A549 (cell line): Measurements from ENCODE around the gene KLF9. TPM values are rescaled to one million over a fixed set of nuclear protein-coding genes. Genes with fewer than 3 reads are reported as not detected.

Experiments
- ATAC-seq, 2 experiments: fragments of 200-7000 bp in 1 of 2; fragments of >200 bp in 1 of 2; cut with Nextera tagmentation in 1 of 2; cut with Tn5 transposase in 1 of 2; 3 replicates each; pipeline versions ENCODE4 v1.8.0 to v1.9.1; 2018 to 2020; ENCODE audit warnings: mild to moderate bottlenecking in 1 of 2, moderate library complexity in 1 of 2
- CTCF ChIA-PET: fragments of 300-600 bp; sonication (Branson Sonifier 250); formaldehyde crosslinking; extraction: SDS; loops from one replicate; lab custom pipeline; 2021; ENCODE audit warnings: antibody characterized with exemption, inconsistent platforms; lab: Yijun Ruan, JAX
- POLR2A ChIA-PET: fragments of 350-600 bp; formaldehyde crosslinking; extraction: SDS; loops from one replicate; lab custom pipeline; 2021; ENCODE audit warnings: antibody characterized with exemption, inconsistent platforms; lab: Yijun Ruan, JAX
- DNase-seq, 2 experiments: peaks; one replicate each; pipeline versions ENCODE4 v3.0.0 to v3.0.0-alpha.2; 2011 to 2016; ENCODE audit warnings: low read depth in 1 of 2, low spot score in 1 of 2
- FAIRE-seq: peaks from 2 replicates; lab custom pipeline; 2011; peaks lifted over from hg19 to GRCh38; lab: Jason Lieb, UNC
- H3K27ac ChIP-seq, 2 experiments: fragments of >200 bp; sonication (Bioruptor Twin); formaldehyde crosslinking; 3 replicates each; pipeline ENCODE4 v1.5.1; 2016 to 2017
- H3K4me1 ChIP-seq: fragments of >200 bp; sonication (Bioruptor Twin); formaldehyde crosslinking; 3 replicates; pipeline ENCODE4 v1.6.1; 2016
- H3K4me2 ChIP-seq: fragments of >200 bp; sonication (Bioruptor Twin); formaldehyde crosslinking; 3 replicates; pipeline ENCODE4 v1.6.1; 2016
- H3K4me3 ChIP-seq: fragments of >200 bp; sonication (Bioruptor Twin); formaldehyde crosslinking; 3 replicates; pipeline ENCODE4 v1.5.1; 2016
- H3K9me3 ChIP-seq: fragments of >200 bp; sonication (Bioruptor Twin); formaldehyde crosslinking; 3 replicates; pipeline ENCODE4 v1.6.1; 2016
- CEBPB ChIP-seq, 2 experiments: fragments of >200 bp in 1 of 2; sonication (Bioruptor Twin) in 1 of 2; formaldehyde crosslinking in 1 of 2; IDR thresholded peaks; 2 replicates each; pipeline ENCODE4 v1.6.1; 2012 to 2016
- CHD4 ChIP-seq: fragments of 200-600 bp; sonication (generic); IDR thresholded peaks from 2 replicates; pipeline ENCODE4 v1.6.1; 2016; ENCODE audit warnings: antibody characterized with exemption, mild to moderate bottlenecking, borderline replicate concordance
- CTCF ChIP-seq: fragments of >200 bp; sonication (Bioruptor Twin); formaldehyde crosslinking; IDR thresholded peaks from 3 replicates; pipeline ENCODE4 v1.5.1; 2016
- EHMT2 ChIP-seq: fragments of 200-600 bp; sonication (generic); IDR thresholded peaks from 2 replicates; pipeline ENCODE4 v1.6.1; 2016; ENCODE audit warnings: antibody characterized with exemption, low read depth, mild to moderate bottlenecking, moderate library complexity
- EP300 ChIP-seq, 2 experiments: fragments of >200 bp; sonication (Bioruptor Twin); formaldehyde crosslinking; IDR thresholded peaks; 2 replicates in 1 of 2; 3 replicates in 1 of 2; pipeline ENCODE4 v1.6.1; 2016 to 2017
- ESRRA ChIP-seq: fragments of 150-350 bp; IDR thresholded peaks from 2 replicates; pipeline ENCODE4 v1.6.1; 2014; ENCODE audit warnings: mild to moderate bottlenecking, low read length, borderline replicate concordance
- FOSL2 ChIP-seq, 2 experiments: fragments of 450-650 bp in 1 of 2; fragments of >200 bp in 1 of 2; sonication (Bioruptor Twin) in 1 of 2; formaldehyde crosslinking; IDR thresholded peaks; 2 replicates each; pipeline versions ENCODE4 v1.5.0 to v1.6.1; 2016 to 2020; ENCODE audit warnings: mild to moderate bottlenecking in 1 of 2, moderate library complexity in 1 of 2
- GATA3 ChIP-seq: IDR thresholded peaks from 2 replicates; pipeline ENCODE4 v1.6.1; 2012; ENCODE audit warnings: borderline replicate concordance
- HDAC2 ChIP-seq: fragments of 200-600 bp; sonication (generic); IDR thresholded peaks from 2 replicates; pipeline ENCODE4 v1.6.1; 2016
- HOXA7 ChIP-seq: fragments of 250-450 bp; sonication (Bioruptor Pico); IDR thresholded peaks from 2 replicates; pipeline ENCODE4 v1.5.0; 2020; ENCODE audit warnings: mild to moderate bottlenecking, moderate library complexity
- JUN ChIP-seq, 2 experiments: fragments of >200 bp; sonication (Bioruptor Twin); formaldehyde crosslinking; IDR thresholded peaks; 2 replicates in 1 of 2; 3 replicates in 1 of 2; pipeline ENCODE4 v1.6.1; 2016 to 2017
- JUNB ChIP-seq: fragments of >200 bp; sonication (Bioruptor Twin); formaldehyde crosslinking; IDR thresholded peaks from 2 replicates; pipeline ENCODE4 v1.6.1; 2016
- KDM1A ChIP-seq: fragments of 200-600 bp; sonication (generic); IDR thresholded peaks from 2 replicates; pipeline ENCODE4 v1.6.1; 2016; ENCODE audit warnings: low read depth, mild to moderate bottlenecking
- KDM5A ChIP-seq: fragments of 200-600 bp; sonication (generic); IDR thresholded peaks from 2 replicates; pipeline ENCODE4 v1.6.1; 2016; ENCODE audit warnings: antibody characterized with exemption, mild to moderate bottlenecking
- MAFK ChIP-seq: fragments of 450-650 bp; IDR thresholded peaks from 2 replicates; pipeline ENCODE4 v1.6.1; 2014; ENCODE audit not compliant: partially characterized antibody
- MYC ChIP-seq: IDR thresholded peaks from 2 replicates; pipeline ENCODE4 v1.6.1; 2012; ENCODE audit warnings: mild to moderate bottlenecking, inconsistent platforms, low read length, improper control_type of control experiment, borderline replicate concordance
- PBX3 ChIP-seq: IDR thresholded peaks from 2 replicates; pipeline ENCODE4 v1.6.1; 2012
- SMC3 ChIP-seq: fragments of >200 bp; sonication (Bioruptor Twin); formaldehyde crosslinking; IDR thresholded peaks from 3 replicates; pipeline ENCODE4 v1.6.1; 2018; ENCODE audit warnings: inconsistent platforms
- SREBF2 ChIP-seq: fragments of 450-650 bp; IDR thresholded peaks from 2 replicates; pipeline ENCODE4 v1.6.1; 2014; ENCODE audit warnings: mild to moderate bottlenecking, moderate library complexity
- TP53 ChIP-seq: fragments of 250-450 bp; sonication (Bioruptor Pico); IDR thresholded peaks from 2 replicates; pipeline ENCODE4 v1.5.0; 2021; ENCODE audit warnings: mild to moderate bottlenecking, moderate library complexity
- WGBS: methylation state at CpG from one replicate; pipeline ENCODE4 v1.1.6; 2017; ENCODE audit errors: missing lambda C conversion rate; 5-methylcytosine and 5-hydroxymethylcytosine counted together
- polyA plus RNA-seq, 4 experiments: library from polyadenylated mRNA; depleted of rRNA in 3 of 4; stranded (reverse); fragments of >200 nt; fragmentation: RNase III in 1 of 4; extraction: RNeasy Plus Mini Kit Qiagen cat#74134 plus additional on column Dnase treatment in 1 of 4; gene quantifications; 2 replicates in 3 of 4; 3 replicates in 1 of 4; pipeline ENCODE4 v1.2.3, GENCODE V29; 2011 to 2017

Gene KLF9
- polyA plus RNA-seq, 2 of the 4 experiments (the other 2 are of a cell fraction) = 0.76 to 3.9 TPM

- Histone ChIP-seq H3K4me2 (no peak overlapping the region), H3K4me1 (peaks cover 32% of the 10 kb centered on the region), H3K9me3 (no peaks in the 10 kb centered on the region), H3K4me3 (no peak overlapping the region), H3K27ac (no peak overlapping the region)
- no peak for TF ChIP-seq KDM1A
- no peak for TF ChIP-seq TP53 (CRISPR knock-in tag)
- TF ChIP-seq GATA3 = no peak
- TF ChIP-seq ESRRA = no peak
- TF ChIP-seq MYC = no peak
- no peak for TF ChIP-seq PBX3
- no peak for TF ChIP-seq JUNB
- TF ChIP-seq CHD4 = no peak
- TF ChIP-seq EHMT2 = no peak
- TF ChIP-seq HOXA7 (CRISPR knock-in tag) = no peak
- no peak for TF ChIP-seq CEBPB (IDR thresholded peaks at IDR 0.05)
- TF ChIP-seq KDM5A = no peak
- TF ChIP-seq JUN (IDR thresholded peaks at IDR 0.05) = no peak
- TF ChIP-seq SREBF2 = no peak
- no peak for TF ChIP-seq CTCF
- TF ChIP-seq EP300 (IDR thresholded peaks at IDR 0.05) = no peak
- no peak for TF ChIP-seq FOSL2 (IDR thresholded peaks at IDR 0.05)
- TF ChIP-seq FOSL2 (CRISPR knock-in tag; IDR thresholded peaks at IDR 0.05) = no peak
- FAIRE-seq (no peak), DNase-seq (no peak), ATAC-seq (no peak)
- POLR2A ChIA-PET = interaction anchor here (0.6 kb wide), 1 partner anchor 21 kb away, joined by 3 read pairs; no protein-coding TSS in a partner anchor
- CTCF ChIA-PET = no interaction called here
These were observed 27.2 kb upstream of the KLF9 start for GRCh38 chr9:70441622-70442021.

- POLR2A ChIA-PET = interaction anchor here (3.3 kb wide), 1 partner anchor 21 kb away, joined by 15 read pairs; no protein-coding TSS in a partner anchor
- Histone ChIP-seq H3K9me3 (no peaks in the 10 kb centered on the region), H3K4me2 (peak overlapping the region; percentile 44), H3K27ac (peak overlapping the region; percentile 26 to 72; a peak in 3 of 6 replicates), H3K4me1 (peaks cover 44% of the 10 kb centered on the region), H3K4me3 (no peak overlapping the region)
- CTCF ChIA-PET = interaction anchor here (0.6 to 1.5 kb wide), 2 partner anchors 45 to 145 kb away, joined by 3 to 6 read pairs; no protein-coding TSS in a partner anchor
- peak in 1 of 2 experiments; percentile 39 for DNase-seq
- TF ChIP-seq HDAC2 = no peak
- no peak for TF ChIP-seq HOXA7 (CRISPR knock-in tag)
- TF ChIP-seq FOSL2 (IDR thresholded peaks at IDR 0.05) = no peak
- TF ChIP-seq FOSL2 (CRISPR knock-in tag; IDR thresholded peaks at IDR 0.05) = peak; percentile 52
- TF ChIP-seq MAFK = no peak
- no peak for FAIRE-seq
- WGBS = 13% methylated on average over 5 of the region's 5 CpGs
- peak in 1 of 2 experiments; percentile 61; a peak in 3 of 6 replicates for ATAC-seq
These were observed 25.7 kb upstream of the KLF9 start for GRCh38 chr9:70439991-70440706.

- WGBS = 23% methylated on average over 2 of the region's 3 CpGs
- TF ChIP-seq SMC3 = no peak
- TF ChIP-seq FOSL2 (IDR thresholded peaks at IDR 0.05) = no peak
- TF ChIP-seq FOSL2 (CRISPR knock-in tag; IDR thresholded peaks at IDR 0.05) = peak; percentile 51
- peak overlapping the region; percentile 57 for H3K4me2 ChIP-seq
- FAIRE-seq (no peak), DNase-seq (peak; percentile 32 to 77), ATAC-seq (peak; percentile 77 to 87)
- H3K9me3 ChIP-seq = no peaks in the 10 kb centered on the region
- peaks cover 44% of the 10 kb centered on the region for H3K4me1 ChIP-seq
- ChIA-PET CTCF (interaction anchor here (0.9 to 1.5 kb wide), 3 partner anchors 20 to 48 kb away, joined by 3 to 6 read pairs (median 3); no protein-coding TSS in a partner anchor), POLR2A (interaction anchor here (3.3 kb wide), 1 partner anchor 19 kb away, joined by 15 read pairs; no protein-coding TSS in a partner anchor)
- H3K27ac ChIP-seq = peak overlapping the region; percentile 51 to 72
- H3K4me3 ChIP-seq = no peak overlapping the region
These were observed 24.0 kb upstream of the KLF9 start for GRCh38 chr9:70438341-70438928.
